ENCODE data around the gene ST6GALNAC6. TPM values are rescaled to one million over a fixed set of nuclear protein-coding genes. Genes with fewer than 3 reads are reported as not detected.

Gene ST6GALNAC6
- total and polyA plus RNA-seq, 4 donors = 22.5 to 40.4 (median 32.3) TPM

- TF ChIP-seq, protein P1, sequence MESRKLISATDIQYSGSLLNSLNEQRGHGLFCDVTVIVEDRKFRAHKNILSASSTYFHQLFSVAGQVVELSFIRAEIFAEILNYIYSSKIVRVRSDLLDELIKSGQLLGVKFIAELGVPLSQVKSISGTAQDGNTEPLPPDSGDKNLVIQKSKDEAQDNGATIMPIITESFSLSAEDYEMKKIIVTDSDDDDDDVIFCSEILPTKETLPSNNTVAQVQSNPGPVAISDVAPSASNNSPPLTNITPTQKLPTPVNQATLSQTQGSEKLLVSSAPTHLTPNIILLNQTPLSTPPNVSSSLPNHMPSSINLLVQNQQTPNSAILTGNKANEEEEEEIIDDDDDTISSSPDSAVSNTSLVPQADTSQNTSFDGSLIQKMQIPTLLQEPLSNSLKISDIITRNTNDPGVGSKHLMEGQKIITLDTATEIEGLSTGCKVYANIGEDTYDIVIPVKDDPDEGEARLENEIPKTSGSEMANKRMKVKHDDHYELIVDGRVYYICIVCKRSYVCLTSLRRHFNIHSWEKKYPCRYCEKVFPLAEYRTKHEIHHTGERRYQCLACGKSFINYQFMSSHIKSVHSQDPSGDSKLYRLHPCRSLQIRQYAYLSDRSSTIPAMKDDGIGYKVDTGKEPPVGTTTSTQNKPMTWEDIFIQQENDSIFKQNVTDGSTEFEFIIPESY (IDR thresholded peaks at IDR 0.05) = no peak
- no peak for TF ChIP-seq JUND (IDR thresholded peaks at IDR 0.05)
- no peak for TF ChIP-seq HNF4A (conservative IDR thresholded peaks at IDR 0.05)
- no peak for TF ChIP-seq GABPA (IDR thresholded peaks at IDR 0.05 in 1 of 2, conservative IDR thresholded peaks at IDR 0.05 in 1 of 2)
- no peak for TF ChIP-seq SP1 (IDR thresholded peaks at IDR 0.05)
Measured at GRCh38 chr9:127944586-127945218, 45.3 kb upstream of the ST6GALNAC6 start (continued).

DNA sequence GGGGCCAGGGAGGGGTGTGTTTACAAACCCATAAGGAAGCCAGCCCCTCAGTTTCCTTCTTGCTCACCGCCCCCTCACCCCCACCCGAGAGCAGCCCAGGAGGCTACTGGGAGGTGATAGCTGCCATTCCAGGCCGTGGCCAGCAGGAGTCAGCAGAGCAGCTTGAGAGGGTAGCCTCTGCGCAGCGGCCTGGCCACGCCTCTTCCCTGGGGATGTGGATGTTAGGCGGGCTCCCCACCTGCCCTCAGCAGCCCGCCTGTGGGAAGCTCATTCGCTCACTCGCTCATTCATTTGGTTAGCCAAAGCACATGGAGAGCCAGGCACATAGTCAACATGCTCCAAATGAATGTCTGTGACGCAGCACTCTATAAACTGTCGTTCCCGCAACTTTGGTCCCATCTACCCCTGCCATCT lies 44.3 kb upstream of the ST6GALNAC6 start:
- TF ChIP-seq JUND (IDR thresholded peaks at IDR 0.05) (no peak), RAD21 (IDR thresholded peaks at IDR 0.05) (peak; percentile 84 to 90), CTCF (IDR thresholded peaks at IDR 0.05; ENCODE audit: low read depth, low read length, missing input control) (peak; percentile 76)
- no peak overlapping the region for H3K4me3 ChIP-seq (ENCODE audit: low read depth in 1 of 3, low read length in 3 of 3)
- H3K9ac ChIP-seq (ENCODE audit: low read depth in 1 of 2, low read length in 2 of 2) = no peak overlapping the region
- no peaks in the 10 kb centered on the region for H3K27me3 ChIP-seq (ENCODE audit: control insufficient read depth in 4 of 4, insufficient read depth in 4 of 4, low read length in 3 of 4)
- no peaks in the 10 kb centered on the region for H3K9me3 ChIP-seq (ENCODE audit: control insufficient read depth in 4 of 4, low read length in 3 of 4)
- DNase-seq (ENCODE audit: low spot score) = peak; percentile 83
- H3K27ac ChIP-seq (ENCODE audit: low read depth in 1 of 2, low read length in 2 of 2) = no peak overlapping the region
- WGBS = 59% methylated on average over 13 of the region's 13 CpGs
- no peaks in the 10 kb centered on the region for H3K4me1 ChIP-seq (ENCODE audit: control insufficient read depth in 4 of 4, insufficient read depth in 4 of 4, low read length in 3 of 4)
- H3K36me3 ChIP-seq (ENCODE audit: control insufficient read depth in 4 of 4, insufficient read depth in 3 of 4, low read depth in 1 of 4, low read length in 3 of 4) = peaks cover 12 to 45% (median 14%) of the 10 kb centered on the region in 4 donors

DNA sequence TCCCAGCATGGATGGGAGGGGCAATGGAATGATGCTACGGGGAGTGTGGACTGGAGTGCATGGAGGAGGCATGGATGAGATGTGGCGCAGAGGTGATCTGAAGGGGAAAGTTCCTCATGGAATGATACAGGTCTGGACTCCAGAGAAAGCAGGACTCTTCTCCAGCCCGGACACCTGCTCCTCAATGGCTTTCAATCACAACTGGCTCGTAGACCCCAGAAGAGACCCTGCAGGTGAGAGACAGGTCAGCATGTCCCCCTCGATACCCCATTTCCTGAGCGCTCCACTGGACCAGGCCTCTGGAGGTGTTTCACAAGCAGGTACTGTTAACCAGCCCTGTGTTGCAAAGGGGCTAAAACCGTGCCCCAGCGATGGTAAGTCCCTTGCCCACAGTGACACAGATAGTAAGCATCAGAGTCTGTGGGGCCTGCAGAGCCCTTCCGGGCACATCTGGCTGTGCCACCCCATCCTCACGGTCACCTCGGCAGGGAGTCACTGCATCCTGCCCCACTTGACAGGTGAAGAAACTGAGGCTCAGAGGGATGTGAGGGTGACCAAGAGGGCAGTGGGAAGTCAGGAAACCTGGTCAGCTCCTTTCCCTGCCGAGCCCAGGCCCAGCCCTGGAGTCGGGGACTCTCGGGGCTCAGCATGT lies 43.7 kb upstream of the ST6GALNAC6 start:
- Histone ChIP-seq H3K9me3 (ENCODE audit: control insufficient read depth in 4 of 4, low read length in 3 of 4) (no peaks in the 10 kb centered on the region), H3K36me3 (ENCODE audit: control insufficient read depth in 4 of 4, insufficient read depth in 3 of 4, low read depth in 1 of 4, low read length in 3 of 4) (peaks cover 12 to 42% (median 14%) of the 10 kb centered on the region in 4 donors)

More for the DNA sequence above, 43.7 kb upstream of the ST6GALNAC6 start:
- TF ChIP-seq MAX (IDR thresholded peaks at IDR 0.05) (no peak), FOXA1 (IDR thresholded peaks at IDR 0.05) (no peak), EGR1 (IDR thresholded peaks at IDR 0.05; ENCODE audit: low read depth in 2 of 2) (no peak), ATF3 (IDR thresholded peaks at IDR 0.05) (no peak), YY1 (IDR thresholded peaks at IDR 0.05) (no peak), RXRA (IDR thresholded peaks at IDR 0.05) (no peak), FOXA2 (IDR thresholded peaks at IDR 0.05) (no peak)
- TF ChIP-seq, protein P1 (IDR thresholded peaks at IDR 0.05) = no peak
- H3K4me1 ChIP-seq (ENCODE audit: control insufficient read depth in 4 of 4, insufficient read depth in 4 of 4, low read length in 3 of 4) = peaks cover 0 to 4% (median 3%) of the 10 kb centered on the region in 4 donors
- H3K27me3 ChIP-seq (ENCODE audit: control insufficient read depth in 4 of 4, insufficient read depth in 4 of 4, low read length in 3 of 4) = no peaks in the 10 kb centered on the region
- H3K9ac ChIP-seq (ENCODE audit: low read depth in 1 of 2, low read length in 2 of 2) = no peak overlapping the region
- no peak for DNase-seq (ENCODE audit: low spot score)
- no peak overlapping the region for H3K4me3 ChIP-seq (ENCODE audit: low read depth in 1 of 3, low read length in 3 of 3)
- H3K27ac ChIP-seq (ENCODE audit: low read depth in 1 of 2, low read length in 2 of 2) = no peak overlapping the region
- WGBS = 85% methylated on average over 14 of the region's 14 CpGs
